ENCODE results near the gene CNTN6. TPM values are rescaled to one million over a fixed set of nuclear protein-coding genes. Genes with fewer than 3 reads are reported as not detected.

The CNTN6 gene
- total RNA-seq, 1 experiment from 2014 or later, result not detected

DNA sequence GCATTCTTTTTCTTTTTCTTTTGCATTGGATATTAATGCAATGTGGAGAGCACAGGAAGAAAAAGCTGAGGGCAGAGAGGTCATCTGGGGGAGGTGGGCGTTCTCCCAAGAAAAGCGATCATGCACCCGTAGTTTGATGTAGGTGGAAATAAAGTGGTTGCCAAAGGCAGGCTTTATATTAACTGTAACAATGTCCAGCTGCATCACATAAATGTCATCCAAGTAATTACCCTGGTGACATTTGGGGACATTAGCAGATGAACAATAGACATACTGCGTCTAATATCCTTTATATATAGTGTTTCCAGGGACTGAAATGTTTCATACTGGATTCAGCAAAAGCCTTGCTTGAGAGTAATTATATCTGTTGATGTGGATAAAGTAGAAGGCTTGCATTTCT is 135.5 kb downstream of the CNTN6 start:
- Histone ChIP-seq H3K56ac (ENCODE audit: insufficient read length, low read depth, low read length) (no peak overlapping the region), H2BK20ac (ENCODE audit: low read depth, low read length, poor library complexity, severe bottlenecking) (no peak overlapping the region), H3K4ac (ENCODE audit: low read depth, low read length) (no peak overlapping the region), H3K79me2 (ENCODE audit: insufficient read depth, low read length) (no peaks in the 10 kb centered on the region), H2AK5ac (ENCODE audit: insufficient read length, low read length) (no peak overlapping the region), H4K91ac (ENCODE audit: insufficient read length, low read depth, low read length) (no peak overlapping the region), H3K18ac (ENCODE audit: insufficient read length, low read depth, low read length) (no peak overlapping the region), H2BK12ac (ENCODE audit: insufficient read length, low read depth, low read length) (no peak overlapping the region), H2BK5ac (ENCODE audit: insufficient read length, low read length) (no peak overlapping the region), H3K4me1 (ENCODE audit: insufficient read depth, low read length) (no peaks in the 10 kb centered on the region), H2BK120ac (ENCODE audit: low read depth, low read length, poor library complexity, severe bottlenecking) (no peak overlapping the region), H3K23ac (ENCODE audit: insufficient read length, low read depth, low read length) (no peak overlapping the region), H4K5ac (ENCODE audit: insufficient read length, low read depth, low read length) (no peak overlapping the region), H3K79me1 (ENCODE audit: insufficient read depth, low read depth, low read length, poor library complexity, severe bottlenecking) (no peaks in the 10 kb centered on the region), H3K23me2 (ENCODE audit: insufficient read length, low read depth, low read length, poor library complexity, severe bottlenecking) (no peaks in the 10 kb centered on the region), H4K20me1 (ENCODE audit: control insufficient read depth, insufficient read depth, insufficient read length) (no peaks in the 10 kb centered on the region), H3T11ph (ENCODE audit: low read length) (no peak overlapping the region), H3K14ac (ENCODE audit: insufficient read depth, low read length) (no peak overlapping the region), H4K8ac (replicated peaks; ENCODE audit: insufficient read length, low read depth, low read length) (no peak overlapping the region), H3K9me3 (ENCODE audit: control insufficient read depth, low read depth, low read length) (no peaks in the 10 kb centered on the region), H3K9ac (ENCODE audit: extremely low read depth, insufficient read length, low read length) (no peak overlapping the region), H2AFZ (ENCODE audit: low read length) (no peak overlapping the region), H3K27ac (ENCODE audit: insufficient read length, low read depth, low read length) (no peak overlapping the region), H2BK15ac (ENCODE audit: low read depth, low read length) (no peak overlapping the region), H3K4me2 (ENCODE audit: insufficient read depth, insufficient read length, low read length) (no peak overlapping the region), H3K27me3 (ENCODE audit: insufficient read depth, low read length) (no peaks in the 10 kb centered on the region)
- Mint-ChIP-seq H3K4me1 (peaks cover 8 to 16% of the 10 kb centered on the region in 2 experiments), H3K4me3 (no peak overlapping the region), H3K36me3 (ENCODE audit: insufficient read depth in 1 of 3, low read depth in 3 of 3) (no peaks in the 10 kb centered on the region; a peak in 1 of 7 replicates), H3K27me3 (ENCODE audit: low read depth) (no peaks in the 10 kb centered on the region), H3K9me3 (no peaks in the 10 kb centered on the region), H3K27ac (no peak overlapping the region)
- no CpG with 5 or more reads among the region's 4 CpGs for WGBS (ENCODE audit: extremely low coverage, insufficient read length, low lambda C conversion rate)
- TF ChIP-seq, protein P1, sequence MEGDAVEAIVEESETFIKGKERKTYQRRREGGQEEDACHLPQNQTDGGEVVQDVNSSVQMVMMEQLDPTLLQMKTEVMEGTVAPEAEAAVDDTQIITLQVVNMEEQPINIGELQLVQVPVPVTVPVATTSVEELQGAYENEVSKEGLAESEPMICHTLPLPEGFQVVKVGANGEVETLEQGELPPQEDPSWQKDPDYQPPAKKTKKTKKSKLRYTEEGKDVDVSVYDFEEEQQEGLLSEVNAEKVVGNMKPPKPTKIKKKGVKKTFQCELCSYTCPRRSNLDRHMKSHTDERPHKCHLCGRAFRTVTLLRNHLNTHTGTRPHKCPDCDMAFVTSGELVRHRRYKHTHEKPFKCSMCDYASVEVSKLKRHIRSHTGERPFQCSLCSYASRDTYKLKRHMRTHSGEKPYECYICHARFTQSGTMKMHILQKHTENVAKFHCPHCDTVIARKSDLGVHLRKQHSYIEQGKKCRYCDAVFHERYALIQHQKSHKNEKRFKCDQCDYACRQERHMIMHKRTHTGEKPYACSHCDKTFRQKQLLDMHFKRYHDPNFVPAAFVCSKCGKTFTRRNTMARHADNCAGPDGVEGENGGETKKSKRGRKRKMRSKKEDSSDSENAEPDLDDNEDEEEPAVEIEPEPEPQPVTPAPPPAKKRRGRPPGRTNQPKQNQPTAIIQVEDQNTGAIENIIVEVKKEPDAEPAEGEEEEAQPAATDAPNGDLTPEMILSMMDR (conservative IDR thresholded peaks at IDR 0.05), result no peak
- DNase-seq, result no peak
